GM18858 (cell line): ENCODE data around the gene GLT8D2.

Experiments
- ATAC-seq: cut with Tn5 transposase; IDR thresholded peaks from one replicate; pipeline ENCODE4 v1.9.1; 2021; ENCODE audit not compliant: unreplicated experiment

GLT8D2 gene

GRCh38 chr12:103955811-103956508 is 94.0 kb downstream of the GLT8D2 start:
- no peak for ATAC-seq

- ATAC-seq: no peak
Measured at GRCh38 chr12:103952497-103952896, 97.5 kb downstream of the GLT8D2 start.

GRCh38 chr12:103948746-103949406 is 101.1 kb downstream of the GLT8D2 start:
- no peak for ATAC-seq

DNA sequence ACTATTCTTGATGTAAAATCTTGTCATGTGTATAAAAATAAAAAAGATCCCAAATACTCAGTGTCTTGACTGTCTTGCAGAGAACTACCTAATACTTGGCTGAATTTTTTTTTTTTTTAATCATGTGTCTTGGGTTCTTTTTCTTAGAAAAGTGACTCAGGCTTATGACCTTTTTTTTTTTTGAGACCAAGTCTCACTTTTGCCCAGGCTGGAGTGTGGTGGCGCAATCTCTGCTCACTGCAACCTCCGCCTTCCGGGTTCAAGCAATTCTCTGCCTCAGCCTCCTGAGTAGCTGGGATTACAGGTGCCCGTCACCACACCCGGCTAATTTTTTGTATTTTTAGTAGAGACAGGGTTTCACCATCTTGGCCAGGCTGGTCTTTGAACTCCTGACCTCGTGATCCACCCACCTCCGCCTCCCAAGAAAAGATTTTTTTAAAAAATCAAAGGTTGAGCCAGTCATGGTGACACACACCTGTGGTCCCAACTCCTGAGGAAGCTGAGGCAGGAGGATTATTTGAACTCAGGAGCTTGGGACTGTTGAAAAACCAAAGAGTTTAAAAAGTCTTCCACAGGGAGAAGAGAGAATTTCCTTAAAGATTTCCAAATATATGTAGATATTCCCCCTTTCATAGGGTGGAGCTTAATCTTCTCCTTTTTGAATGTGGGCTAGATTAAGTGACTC is 102.0 kb downstream of the GLT8D2 start:
- no peak for ATAC-seq

GRCh38 chr12:103944964-103945363 is 105.0 kb downstream of the GLT8D2 start:
- ATAC-seq: no peak
